GM12892 (cell line): ENCODE data around the gene TMEM247.

Experiments used
- POLR2A ChIP-seq: IDR thresholded peaks from 2 replicates; pipeline ENCODE4 v1.6.1; 2011; ENCODE audit warnings: low read depth, low read length, control low read depth
- POLR2AphosphoS5 ChIP-seq: IDR thresholded peaks from 2 replicates; pipeline ENCODE4 v1.6.1; 2011; ENCODE audit warnings: low read depth, low read length, control low read depth
- TAF1 ChIP-seq: IDR thresholded peaks from 2 replicates; pipeline ENCODE4 v1.6.1; 2011; ENCODE audit warnings: low read depth, mild to moderate bottlenecking, control low read depth, low read length, borderline replicate concordance

DNA sequence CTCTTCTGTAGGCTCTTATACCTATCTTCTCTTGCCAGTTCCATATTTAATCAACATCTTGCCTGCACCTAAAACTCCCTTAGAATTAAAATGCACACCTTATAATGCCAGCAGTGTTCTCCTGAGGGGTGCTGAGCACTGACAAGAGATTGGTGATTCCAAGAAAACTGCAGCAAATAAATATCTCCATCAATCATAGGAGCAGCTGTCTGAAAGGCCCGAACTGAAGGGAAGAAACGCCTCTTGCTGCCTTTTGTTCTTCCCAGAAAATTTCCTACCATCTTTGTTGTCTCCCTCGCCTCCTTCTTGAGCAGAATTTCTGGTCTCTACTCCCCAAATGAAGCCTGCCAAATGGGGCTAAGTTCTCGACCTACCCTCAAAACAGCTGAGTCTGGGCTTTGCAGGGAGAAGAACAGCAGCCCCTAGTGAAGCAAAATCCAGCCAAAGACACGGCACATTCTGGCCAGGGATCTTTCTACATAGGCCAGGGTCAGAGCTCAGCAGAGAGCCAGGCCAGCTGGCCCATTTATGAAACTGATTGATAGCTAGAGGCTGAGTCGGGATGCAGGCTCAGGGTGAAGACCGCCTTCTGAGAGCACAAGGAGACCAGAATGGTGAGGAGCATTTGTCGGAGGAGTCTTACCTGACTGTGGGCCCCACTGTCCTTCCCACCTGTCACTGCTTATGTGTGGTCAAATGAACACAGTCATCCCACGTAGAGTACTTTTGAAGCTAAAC lies 20.4 kb upstream of the TMEM247 start:
- TF ChIP-seq TAF1 (no peak), POLR2AphosphoS5 (no peak), POLR2A (no peak)
